IMR-90 (cell line): ENCODE results near the gene ABCG8. TPM values are rescaled to one million over a fixed set of nuclear protein-coding genes. Genes with fewer than 3 reads are reported as not detected.

ENCODE experiments used
- ATAC-seq: fragments of 200-7000 bp; cut with Tn5 transposase; 2 replicates; pipeline ENCODE4 v1.9.1; 2020; ENCODE audit warnings: low read depth, mild to moderate bottlenecking, moderate library complexity
- BruUV-seq: library from RNA; stranded (reverse); fragments of 400-500 nt; replicated peaks from 2 replicates; lab custom pipeline; 2021; lab: Mats Ljungman, UMichigan
- CTCF ChIA-PET: fragments of 300-600 bp; formaldehyde crosslinking; extraction: SDS; loops from one replicate; lab custom pipeline; 2021; ENCODE audit warnings: antibody characterized with exemption; lab: Yijun Ruan, JAX
- POLR2A ChIA-PET: fragments of 300-600 bp; sonication (Branson Sonifier 250); formaldehyde crosslinking; loops from one replicate; lab custom pipeline; 2022; ENCODE audit warnings: antibody characterized with exemption; ENCODE audit not compliant: unreplicated experiment; lab: Charles Lee
- DNase-seq: peaks from one replicate; pipeline ENCODE4 v3.0.0; 2013
- H2AFZ ChIP-seq: replicated peaks from 2 replicates; pipeline ENCODE3; 2013; ENCODE audit warnings: low read length, mild to moderate bottlenecking; ENCODE audit not compliant: poor library complexity
- H2AK5ac ChIP-seq: 2 replicates; pipeline ENCODE4 v1.6.1; 2013; ENCODE audit warnings: low read depth, low read length, inconsistent platforms
- H2AK9ac ChIP-seq: replicated peaks from 2 replicates; pipeline ENCODE3; 2013; ENCODE audit warnings: mild to moderate bottlenecking, low read depth, low read length, moderate library complexity; ENCODE audit not compliant: poor library complexity
- H2BK120ac ChIP-seq: 2 replicates; pipeline ENCODE4 v1.6.1; 2013; ENCODE audit warnings: low read depth, low read length, inconsistent platforms
- H2BK15ac ChIP-seq: 3 replicates; pipeline ENCODE4 v1.6.1; 2013; ENCODE audit warnings: low read depth, low read length, inconsistent platforms
- H2BK20ac ChIP-seq: 2 replicates; pipeline ENCODE4 v1.6.1; 2013; ENCODE audit warnings: low read depth, mild to moderate bottlenecking, inconsistent platforms, low read length, moderate library complexity
- H2BK5ac ChIP-seq: 2 replicates; pipeline ENCODE4 v1.6.1; 2013; ENCODE audit warnings: mild to moderate bottlenecking, low read depth, low read length, inconsistent platforms; ENCODE audit not compliant: poor library complexity, severe bottlenecking
- H3K14ac ChIP-seq: replicated peaks from 2 replicates; pipeline ENCODE4 v1.6.1; 2013; ENCODE audit warnings: low read depth, low read length, inconsistent platforms
- H3K18ac ChIP-seq: 2 replicates; pipeline ENCODE4 v1.6.1; 2013; ENCODE audit warnings: low read depth, low read length, control low read depth
- H3K23ac ChIP-seq: 2 replicates; pipeline ENCODE4 v1.6.1; 2013; ENCODE audit warnings: low read depth, low read length, inconsistent platforms
- H3K27ac ChIP-seq: 2 replicates; pipeline ENCODE4 v1.5.1; 2013; ENCODE audit warnings: mild to moderate bottlenecking, control low read depth, low read length; ENCODE audit not compliant: insufficient read depth
- H3K27me3 ChIP-seq: 2 replicates; pipeline ENCODE4 v1.6.1; 2013; ENCODE audit warnings: low read length; ENCODE audit not compliant: control insufficient read depth, insufficient read depth
- H3K36me3 ChIP-seq: 2 replicates; pipeline ENCODE4 v1.6.1; 2013; ENCODE audit warnings: low read length, mixed read lengths; ENCODE audit not compliant: control insufficient read depth, insufficient read depth
- H3K4ac ChIP-seq: 2 replicates; pipeline ENCODE4 v1.6.1; 2013; ENCODE audit warnings: low read depth, low read length, inconsistent platforms
- H3K4me1 ChIP-seq: 2 replicates; pipeline ENCODE4 v1.6.1; 2013; ENCODE audit warnings: low read length, mixed read lengths; ENCODE audit not compliant: control insufficient read depth, insufficient read depth
- H3K4me2 ChIP-seq: 2 replicates; pipeline ENCODE4 v1.6.1; 2013; ENCODE audit warnings: low read depth, mild to moderate bottlenecking, control low read depth, low read length, moderate library complexity
- H3K4me3 ChIP-seq: 2 replicates; pipeline ENCODE4 v1.5.1; 2013; ENCODE audit warnings: low read depth, mild to moderate bottlenecking, control low read depth, low read length, moderate library complexity; ENCODE audit not compliant: insufficient read depth
- H3K56ac ChIP-seq: 2 replicates; pipeline ENCODE4 v1.6.1; 2013; ENCODE audit warnings: low read length, inconsistent platforms; ENCODE audit not compliant: insufficient read depth; ENCODE audit errors: extremely low read depth
- H3K79me1 ChIP-seq, 2 experiments: 2 replicates each; pipeline ENCODE4 v1.6.1; 2013; ENCODE audit warnings: low read length in 2 of 2, inconsistent platforms in 1 of 2, low read depth in 1 of 2
- H3K9ac ChIP-seq: 2 replicates; pipeline ENCODE4 v1.6.1; 2013; ENCODE audit warnings: low read depth, low read length, control low read depth
- H3K9me1 ChIP-seq: 2 replicates; pipeline ENCODE4 v1.6.1; 2013; ENCODE audit warnings: low read length, inconsistent platforms; ENCODE audit not compliant: insufficient read depth
- H3K9me3 ChIP-seq: 2 replicates; pipeline ENCODE4 v1.6.1; 2013; ENCODE audit warnings: low read length; ENCODE audit not compliant: control insufficient read depth, insufficient read depth
- H4K20me1 ChIP-seq: 2 replicates; pipeline ENCODE4 v1.6.1; 2013; ENCODE audit warnings: low read length, inconsistent platforms; ENCODE audit not compliant: insufficient read depth
- H4K5ac ChIP-seq: 2 replicates; pipeline ENCODE4 v1.6.1; 2013; ENCODE audit warnings: mild to moderate bottlenecking, low read depth, low read length, control low read depth
- H4K8ac ChIP-seq, 2 experiments: 2 replicates each; pipeline ENCODE4 v1.6.1; 2013; ENCODE audit warnings: low read depth in 2 of 2, low read length in 2 of 2, control low read depth in 1 of 2, inconsistent platforms in 1 of 2
- H4K91ac ChIP-seq: 2 replicates; pipeline ENCODE4 v1.6.1; 2013; ENCODE audit warnings: low read depth, low read length, inconsistent platforms; ENCODE audit not compliant: insufficient read depth
- BHLHE40 ChIP-seq: fragments of 150-350 bp; IDR thresholded peaks from 2 replicates; pipeline ENCODE4 v1.6.1; 2016; ENCODE audit warnings: mild to moderate bottlenecking, low read depth, low read length
- CEBPB ChIP-seq: IDR thresholded peaks from 2 replicates; pipeline ENCODE4 v1.6.1; 2012; ENCODE audit warnings: low read depth, low read length, improper control_type of control experiment
- CHD1 ChIP-seq: IDR thresholded peaks from 2 replicates; pipeline ENCODE4 v1.6.1; 2012; ENCODE audit warnings: low read depth, low read length, improper control_type of control experiment
- CTCF ChIP-seq: conservative IDR thresholded peaks from 2 replicates; pipeline ENCODE4 v1.5.1; 2012; ENCODE audit warnings: mild to moderate bottlenecking, low read depth, low read length, improper control_type of control experiment
- ELK1 ChIP-seq: fragments of 150-350 bp; IDR thresholded peaks from 2 replicates; pipeline ENCODE4 v1.6.1; 2016; ENCODE audit warnings: low read depth, mild to moderate bottlenecking, low read length, moderate library complexity, borderline replicate concordance
- FOS ChIP-seq: fragments of 150-350 bp; IDR thresholded peaks from 2 replicates; pipeline ENCODE4 v1.6.1; 2016; ENCODE audit warnings: low read depth, low read length
- MAFK ChIP-seq: IDR thresholded peaks from 2 replicates; pipeline ENCODE4 v1.6.1; 2012; ENCODE audit warnings: low read depth, low read length, improper control_type of control experiment
- MAZ ChIP-seq: IDR thresholded peaks from 2 replicates; pipeline ENCODE4 v1.6.1; 2012; ENCODE audit warnings: low read depth, mild to moderate bottlenecking, low read length, improper control_type of control experiment, moderate library complexity, borderline replicate concordance
- MXI1 ChIP-seq: IDR thresholded peaks from 2 replicates; pipeline ENCODE4 v1.6.1; 2012; ENCODE audit warnings: low read depth, mild to moderate bottlenecking, low read length, moderate library complexity, borderline replicate concordance
- POLR2A ChIP-seq: IDR thresholded peaks from 2 replicates; pipeline ENCODE4 v1.6.1; 2012; ENCODE audit warnings: mild to moderate bottlenecking, low read depth, low read length
- SMC3 ChIP-seq: fragments of 150-350 bp; IDR thresholded peaks from 2 replicates; pipeline ENCODE4 v1.6.1; 2016; ENCODE audit warnings: low read depth, mild to moderate bottlenecking, antibody characterized with exemption, low read length, moderate library complexity
- USF2 ChIP-seq: fragments of 150-350 bp; IDR thresholded peaks from 2 replicates; pipeline ENCODE4 v1.6.1; 2017; ENCODE audit warnings: mild to moderate bottlenecking, antibody characterized with exemption, low read length, low read depth
- WGBS, 2 experiments: methylation state at CpG; one replicate each; pipeline versions ENCODE4 v1.1.5 to v1.1.7; 2013; ENCODE audit warnings: missing lambda C conversion rate in 2 of 2; ENCODE audit not compliant: insufficient read length in 1 of 2; ENCODE audit errors: extremely low coverage in 2 of 2; 5-methylcytosine and 5-hydroxymethylcytosine counted together
- dilution Hi-C: fragments of 300-500 bp; cut with HindIII; formaldehyde crosslinking; loops from one replicate; pipeline ENCODE4 v1.14.3; 2018; ENCODE audit warnings: low sequenced_read_pairs; ENCODE audit not compliant: unreplicated experiment
- in situ Hi-C: fragments of 300-500 bp; cut with MboI; formaldehyde crosslinking; loops from 3 replicates; pipeline ENCODE4 v1.14.3; 2019; ENCODE audit warnings: low sequenced_read_pairs, inconsistent platforms, mixed read lengths
- intact Hi-C: fragments of 100-400 bp; cut with micrococcal nuclease; formaldehyde crosslinking; loops from 2 replicates; pipeline ENCODE4 v1.10.0; 2022
- polyA plus RNA-seq, 3 experiments: library from polyadenylated mRNA; depleted of rRNA; stranded (reverse); fragments of >200 nt; gene quantifications; 2 replicates each; pipeline ENCODE4 v1.2.3, GENCODE V29; 2012; ENCODE audit warnings: low replicate concordance in 1 of 3
- total RNA-seq: library from RNA; depleted of rRNA; stranded (reverse); fragments of >200 nt; gene quantifications from 2 replicates; pipeline ENCODE4 v1.2.3, GENCODE V29; 2012

ABCG8 gene
- total and polyA plus RNA-seq, 2 of the 4 experiments (the other 2 are of a cell fraction), result not detected

- no TSS peak for BruUV-seq
- Histone ChIP-seq H3K14ac (no peak overlapping the region), H3K18ac (no peak overlapping the region), H3K27ac (no peak overlapping the region), H2BK120ac (no peak overlapping the region), H3K56ac (no peak overlapping the region), H4K8ac (no peak overlapping the region), H4K20me1 (peaks cover 6% of the 10 kb centered on the region; the same call in 1 of the 2 replicates), H3K9me1 (0 out of 2 replicates have a peak, but pooled peaks cover 3% of the 10 kb centered on the region), H3K4ac (no peak overlapping the region), H3K4me3 (no peak overlapping the region), H2AFZ (no peak overlapping the region), H3K79me1 (no peaks in the 10 kb centered on the region; a peak in 2 of 4 replicates), H2BK15ac (no peak overlapping the region), H3K4me1 (peaks cover 2% of the 10 kb centered on the region), H3K27me3 (no peaks in the 10 kb centered on the region), H2AK9ac (no peak overlapping the region), H3K9ac (no peak overlapping the region), H2AK5ac (no peak overlapping the region), H4K91ac (no peak overlapping the region), H2BK5ac (no peak overlapping the region), H4K5ac (no peak overlapping the region), H3K4me2 (no peak overlapping the region), H3K9me3 (no peaks in the 10 kb centered on the region), H3K36me3 (peaks cover 19% of the 10 kb centered on the region), H2BK20ac (no peak overlapping the region), H3K23ac (no peak overlapping the region)
- DNase-seq, result no peak
- ChIA-PET POLR2A (no interaction called here), CTCF (no interaction called here)
- no peak for TF ChIP-seq CTCF
- no peak for TF ChIP-seq MAFK
- TF ChIP-seq CHD1, result no peak
- no peak for TF ChIP-seq BHLHE40
- no peak for TF ChIP-seq ELK1
- no peak for TF ChIP-seq USF2
- TF ChIP-seq MXI1, result no peak
- no peak for TF ChIP-seq CEBPB
- no peak for TF ChIP-seq FOS
- TF ChIP-seq POLR2A, result no peak
- no peak for TF ChIP-seq SMC3
- no peak for TF ChIP-seq MAZ
- no CpG with 5 or more reads among the region's 1 CpG for WGBS, 2 experiments
- no peak for ATAC-seq
- in situ Hi-C loops, result no loop called here
- intact Hi-C loops, result no loop called here
- dilution Hi-C loops, result no loop called here
Measured at GRCh38 chr2:43896906-43897305, 58.1 kb downstream of the ABCG8 start.
